WI38 (cell line): ENCODE data around the gene ACACB.

ENCODE experiments used
- H3K4me3 ChIP-seq: 2 replicates; pipeline ENCODE4 v1.5.1; 2011; ENCODE audit warnings: low read depth, mild to moderate bottlenecking, control low read depth, low read length
- CTCF ChIP-seq: IDR thresholded peaks from 2 replicates; pipeline ENCODE4 v1.5.1; 2012; ENCODE audit warnings: low read depth, mild to moderate bottlenecking, control low read depth, low read length

The ACACB gene

GRCh38 chr12:109120095-109120494 is 3.7 kb downstream of the ACACB start:
- TF ChIP-seq CTCF: no peak
- no peak overlapping the region for H3K4me3 ChIP-seq

GRCh38 chr12:109120557-109120956 is 4.2 kb downstream of the ACACB start:
- no peak overlapping the region for H3K4me3 ChIP-seq
- no peak for TF ChIP-seq CTCF

DNA sequence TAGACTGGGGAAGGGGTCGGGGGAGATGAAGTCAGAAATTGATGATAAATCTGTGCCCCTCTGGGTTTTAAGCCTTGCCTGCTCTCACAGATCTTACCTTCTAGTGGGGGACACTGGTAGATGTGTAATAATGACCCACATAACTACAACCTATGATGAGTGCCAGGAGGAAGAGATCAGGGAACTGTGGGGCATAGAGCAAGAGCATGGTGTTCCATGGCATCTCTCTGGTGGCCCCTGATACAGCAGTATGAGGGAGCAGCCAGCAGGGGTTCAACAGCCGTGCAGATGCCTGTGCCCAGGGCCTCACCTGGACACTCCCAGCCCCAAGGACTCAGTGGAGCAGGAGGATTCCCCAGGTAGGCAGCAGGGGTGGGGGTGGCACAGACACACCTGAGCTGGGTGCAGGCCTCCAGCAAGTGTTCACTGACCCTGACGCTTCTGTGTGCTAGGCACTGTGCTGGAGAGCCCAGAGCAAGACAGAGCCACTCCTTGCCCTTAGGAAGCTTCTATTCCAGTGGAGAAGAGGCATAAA is 5.0 kb downstream of the ACACB start:
- no peak overlapping the region for H3K4me3 ChIP-seq
- no peak for TF ChIP-seq CTCF

- TF ChIP-seq CTCF: no peak
- H3K4me3 ChIP-seq: no peak overlapping the region
These were observed 8.7 kb downstream of the ACACB start for GRCh38 chr12:109124878-109125648.

DNA sequence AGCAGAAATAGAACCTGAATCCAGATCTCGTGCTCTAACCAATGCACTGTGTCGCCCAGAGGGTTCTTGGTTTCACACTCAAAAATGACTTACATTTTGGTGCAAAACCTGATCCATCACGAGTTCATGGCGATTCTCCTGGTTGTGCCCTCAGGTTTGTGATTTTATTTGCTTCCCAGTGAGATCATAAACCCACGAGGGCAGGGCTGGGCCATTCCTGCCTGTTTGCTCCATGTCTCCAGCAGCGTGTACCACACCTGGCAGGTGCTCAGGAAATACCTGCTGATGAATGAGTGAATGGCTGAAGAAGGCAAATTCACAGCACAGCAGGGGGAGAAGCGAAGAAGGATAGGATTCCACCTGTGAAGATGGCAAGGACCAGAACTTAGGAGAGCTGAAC is 9.4 kb downstream of the ACACB start:
- TF ChIP-seq CTCF: no peak
- no peak overlapping the region for H3K4me3 ChIP-seq

DNA sequence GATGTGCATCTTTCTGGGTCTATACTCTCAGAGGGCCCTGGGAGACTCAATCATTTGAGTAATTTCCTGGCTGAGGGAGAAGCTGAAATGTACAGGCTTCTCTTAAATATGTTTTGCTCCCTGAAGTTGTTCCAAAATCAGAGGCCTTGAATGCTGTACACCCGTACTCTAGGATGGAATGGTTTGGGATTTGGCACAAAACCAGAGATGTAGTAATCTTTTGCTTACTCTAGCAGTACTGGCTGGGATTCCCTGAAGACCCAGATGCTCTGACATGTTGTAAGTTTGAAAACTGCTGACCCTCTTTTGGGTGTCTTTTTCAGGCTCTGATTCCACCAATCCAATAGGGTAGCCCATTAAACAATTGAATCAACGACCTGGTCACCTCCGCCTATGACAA is 10.4 kb downstream of the ACACB start:
- H3K4me3 ChIP-seq: no peak overlapping the region
- TF ChIP-seq CTCF: no peak

GRCh38 chr12:109127533-109128242 is 11.3 kb downstream of the ACACB start:
- no peak for TF ChIP-seq CTCF
- no peak overlapping the region for H3K4me3 ChIP-seq
